ENCODE results near the gene HPCAL4. TPM values are rescaled to one million over a fixed set of nuclear protein-coding genes. Genes with fewer than 3 reads are reported as not detected.

The HPCAL4 gene
- total RNA-seq, 2 experiments from 2014 or later, result 4.9 to 6.0 TPM

DNA sequence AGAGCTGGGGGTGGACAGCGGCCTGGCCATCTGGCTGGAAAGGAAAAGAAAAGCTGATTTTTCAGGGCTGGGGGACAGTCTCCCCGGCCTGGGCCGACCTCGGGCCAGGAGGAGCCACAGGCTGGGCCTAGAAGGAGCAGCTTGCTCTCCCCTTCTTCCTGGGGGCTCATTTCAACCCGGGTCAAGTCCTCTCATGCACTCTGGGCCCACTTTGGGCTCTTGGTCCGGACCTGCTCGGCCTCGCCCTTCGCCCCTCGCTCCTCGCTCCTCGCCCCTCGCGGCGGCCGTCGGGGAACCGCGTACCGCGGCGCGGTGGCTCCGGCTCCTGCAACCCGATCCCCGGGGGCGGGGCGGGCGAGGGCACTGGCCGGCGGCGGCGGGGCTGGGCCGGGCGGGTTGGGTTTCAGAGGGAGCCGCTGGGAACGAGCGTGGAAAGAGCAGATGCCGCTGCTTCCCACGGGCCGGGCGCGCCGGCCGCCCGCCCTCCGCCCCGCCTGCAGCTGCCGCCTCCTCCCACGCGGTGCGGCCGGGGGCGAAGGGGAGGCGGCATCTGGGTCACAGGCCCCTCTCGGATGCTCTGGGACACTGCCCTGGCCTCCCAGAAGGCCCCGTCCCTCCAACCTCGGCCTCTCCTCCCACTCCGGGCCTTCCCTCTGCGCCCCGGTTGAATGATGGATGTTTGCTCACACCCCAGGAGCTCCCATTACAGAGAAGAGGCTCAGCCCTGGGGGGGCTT lies 58.4 kb downstream of the HPCAL4 start:
- no peak for DNase-seq
- no peaks in the 10 kb centered on the region for H3K36me3 Mint-ChIP-seq
- peaks cover 27% of the 10 kb centered on the region for H3K27me3 Mint-ChIP-seq
- no peak overlapping the region for H3K27ac Mint-ChIP-seq
- H3K4me1 Mint-ChIP-seq, result no peaks in the 10 kb centered on the region
- H3K9me3 Mint-ChIP-seq, result no peaks in the 10 kb centered on the region
- POLR2A ChIA-PET, result no interaction called here
- no peak overlapping the region for H3K4me3 Mint-ChIP-seq
- no peak for ATAC-seq (ENCODE audit: low read depth)

DNA sequence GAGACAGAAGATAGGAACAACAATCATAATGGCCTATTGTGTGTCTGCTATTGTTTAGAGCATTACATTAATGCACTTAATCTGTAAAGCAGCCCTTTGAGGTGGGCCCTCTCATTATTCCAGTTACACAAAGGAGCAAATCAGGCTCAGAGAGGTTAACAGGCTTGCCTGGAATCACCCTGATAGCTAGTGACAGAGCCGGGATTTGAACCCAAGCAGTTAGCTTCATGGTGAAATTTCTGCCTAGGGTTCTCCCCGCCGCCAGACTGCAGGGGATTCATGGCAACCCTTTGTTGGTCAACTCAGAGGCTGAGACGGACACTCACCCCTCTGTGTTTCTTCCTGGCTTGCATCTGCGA lies 58.9 kb downstream of the HPCAL4 start:
- POLR2A ChIA-PET, result no interaction called here
- H3K27me3 Mint-ChIP-seq, result peaks cover 21% of the 10 kb centered on the region

DNA sequence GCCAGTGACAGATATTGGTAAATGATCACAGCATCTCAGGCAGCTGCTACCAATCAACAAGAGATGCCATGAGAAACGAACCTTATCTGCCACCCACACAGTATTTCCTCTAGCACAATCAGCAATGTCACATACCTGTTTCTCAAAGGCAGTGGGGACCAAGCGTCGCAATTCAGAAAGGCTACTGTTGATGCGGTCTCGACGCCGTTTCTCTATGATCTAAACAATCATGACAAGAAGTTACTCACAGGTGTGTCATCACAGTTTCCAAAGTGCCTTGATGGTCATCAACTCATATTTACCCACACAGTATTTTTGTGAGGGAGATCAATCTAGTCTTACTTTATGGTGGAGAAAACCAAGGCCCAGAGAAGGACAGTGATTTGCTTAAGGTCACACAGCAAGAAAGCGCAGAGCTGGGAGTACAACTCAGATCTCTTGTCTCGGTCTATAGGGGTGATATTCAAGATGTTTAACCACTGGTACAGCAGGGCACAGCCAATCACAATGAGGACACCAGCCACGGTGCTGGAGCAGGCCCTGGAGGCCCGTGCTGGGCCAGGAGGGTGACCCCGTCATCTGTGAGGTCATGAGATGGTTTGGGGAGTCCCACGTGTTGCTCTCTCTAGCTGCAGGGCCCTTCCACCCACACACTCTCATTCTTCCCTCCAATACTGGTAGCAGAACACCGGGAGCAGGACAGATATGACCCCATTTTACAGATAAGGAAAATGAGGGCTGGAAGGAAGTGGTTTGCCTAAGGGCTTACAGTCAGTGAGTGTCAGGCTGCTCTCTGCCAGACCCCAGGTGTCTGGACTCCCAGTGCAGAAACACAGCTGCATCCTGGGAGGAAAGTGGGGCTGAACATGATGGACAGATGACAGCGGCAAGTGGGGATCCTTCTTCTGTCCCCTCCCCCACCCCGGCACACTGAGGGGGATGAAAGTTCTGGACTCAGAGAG lies 59.6 kb downstream of the HPCAL4 start:
- POLR2A ChIA-PET, result no interaction called here
- no peaks in the 10 kb centered on the region for H3K4me1 Mint-ChIP-seq
- H3K27me3 Mint-ChIP-seq, result peaks cover 18% of the 10 kb centered on the region
- ATAC-seq (ENCODE audit: low read depth) (no peak), DNase-seq (no peak)
- H3K27ac Mint-ChIP-seq, result no peak overlapping the region
- H3K36me3 Mint-ChIP-seq, result no peaks in the 10 kb centered on the region
- no peak overlapping the region for H3K4me3 Mint-ChIP-seq
- no peaks in the 10 kb centered on the region for H3K9me3 Mint-ChIP-seq

More for the DNA sequence above, 58.9 kb downstream of the HPCAL4 start:
- no peak overlapping the region for H3K27ac Mint-ChIP-seq
- no peaks in the 10 kb centered on the region for H3K36me3 Mint-ChIP-seq
- ATAC-seq (ENCODE audit: low read depth) (no peak), DNase-seq (no peak)
- no peaks in the 10 kb centered on the region for H3K4me1 Mint-ChIP-seq
- H3K4me3 Mint-ChIP-seq, result no peak overlapping the region
- H3K9me3 Mint-ChIP-seq, result no peaks in the 10 kb centered on the region

DNA sequence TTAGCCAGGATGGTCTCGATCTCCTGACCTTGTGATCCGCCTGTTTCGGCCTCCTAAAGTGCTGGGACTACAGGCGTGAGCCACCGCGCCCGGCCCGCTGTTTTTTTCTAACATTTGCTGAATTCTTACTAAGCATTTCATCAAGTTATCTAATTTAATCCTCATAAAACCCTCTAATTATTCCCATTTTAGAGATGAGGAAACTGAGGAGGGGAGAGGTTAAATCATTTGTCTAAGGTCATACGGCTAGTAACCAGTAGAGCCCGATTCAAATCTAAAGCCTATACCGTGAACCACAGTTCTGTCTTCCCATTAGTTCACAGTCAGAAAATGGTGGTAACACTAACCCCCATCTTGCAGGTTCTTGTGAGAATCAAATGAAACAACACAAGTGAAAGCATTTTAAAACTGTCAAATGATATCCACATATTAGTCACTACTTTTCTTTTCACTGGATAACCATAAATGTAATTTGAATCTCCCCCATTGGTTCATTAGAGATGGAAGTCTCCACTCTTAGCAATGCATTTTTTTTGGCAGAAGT lies 62.4 kb downstream of the HPCAL4 start:
- H3K9me3 Mint-ChIP-seq, result no peaks in the 10 kb centered on the region
- no peaks in the 10 kb centered on the region for H3K36me3 Mint-ChIP-seq
- no peak overlapping the region for H3K4me3 Mint-ChIP-seq
- POLR2A ChIA-PET, result no interaction called here
- no peaks in the 10 kb centered on the region for H3K4me1 Mint-ChIP-seq
- no peak overlapping the region for H3K27ac Mint-ChIP-seq
- DNase-seq (no peak), ATAC-seq (ENCODE audit: low read depth) (no peak)
- H3K27me3 Mint-ChIP-seq, result peaks cover under 1% of the 10 kb centered on the region

Other genes starting within 250 kb of the HPCAL4 start
- under 1 TPM in 1 of 2 experiments, not detected in 1; 0.20 TPM for gene BMP8A, start 199.8 kb downstream of the HPCAL4 start, total RNA-seq
- gene PABPC4, start 114.6 kb downstream of the HPCAL4 start, total RNA-seq, result 100 to 1,000 TPM; 198 TPM
- gene HEYL, start 51.8 kb downstream of the HPCAL4 start, total RNA-seq, result not detected
- not detected for gene NT5C1A, start 19.3 kb downstream of the HPCAL4 start, total RNA-seq
- gene PPIE, start 47.4 kb upstream of the HPCAL4 start, total RNA-seq, result 10 to 100 TPM; 70.8 to 73.5 TPM
- gene OXCT2, start 79.9 kb upstream of the HPCAL4 start, total RNA-seq, result under 1 TPM; 0.53 to 0.96 TPM
- under 1 TPM; 0.67 to 0.68 TPM for gene BMP8B, start 97.4 kb upstream of the HPCAL4 start, total RNA-seq
- gene TRIT1, start 192.1 kb upstream of the HPCAL4 start, total RNA-seq, result 10 to 100 TPM; 18.2 to 23.6 TPM
- under 1 TPM in 1 of 2 experiments, not detected in 1; 0.34 TPM for gene MYCL, start 210.5 kb upstream of the HPCAL4 start, total RNA-seq